HCT116 (cell line): Measurements from ENCODE around the gene MAP3K2.

Experiments
- ATF3 ChIP-seq: IDR thresholded peaks from 2 replicates; pipeline ENCODE4 v1.6.1; 2012
- CEBPB ChIP-seq: IDR thresholded peaks from 2 replicates; pipeline ENCODE4 v1.6.1; 2012; ENCODE audit warnings: low read depth
- CTCF ChIP-seq, 3 experiments: fragments of 200-600 bp in 1 of 3; sonication (generic) in 1 of 3; IDR thresholded peaks in 2 of 3; conservative IDR thresholded peaks in 1 of 3; 2 replicates each; pipeline ENCODE4 v1.5.1; 2012 to 2017; ENCODE audit warnings: low read depth in 2 of 3, low read length in 2 of 3, antibody characterized with exemption in 1 of 3, borderline replicate concordance in 1 of 3, control low read depth in 1 of 3, mild to moderate bottlenecking in 1 of 3, mixed read lengths in 1 of 3, mixed run types in 1 of 3, moderate library complexity in 1 of 3; ENCODE audit not compliant: insufficient read depth in 1 of 3
- EZH2 ChIP-seq: fragments of 200-600 bp; sonication (generic); IDR thresholded peaks from 2 replicates; pipeline ENCODE4 v1.6.1; 2017; ENCODE audit warnings: antibody characterized with exemption, mixed run types
- EZH2phosphoT487 ChIP-seq: fragments of 200-600 bp; IDR thresholded peaks from 2 replicates; pipeline ENCODE4 v1.6.1; 2018; ENCODE audit warnings: antibody characterized with exemption, borderline replicate concordance
- POLR2A ChIP-seq: IDR thresholded peaks from 2 replicates; pipeline ENCODE4 v1.7.0; 2011; ENCODE audit warnings: borderline replicate concordance; ENCODE audit not compliant: insufficient read depth, insufficient read length; ENCODE audit errors: extremely low read depth
- POLR2AphosphoS5 ChIP-seq: IDR thresholded peaks from 2 replicates; pipeline ENCODE4 v1.6.1; 2011; ENCODE audit warnings: mild to moderate bottlenecking, low read depth, low read length, moderate library complexity
- REST ChIP-seq: IDR thresholded peaks from 2 replicates; pipeline ENCODE4 v1.6.1; 2012; ENCODE audit warnings: low read depth
- SP1 ChIP-seq: IDR thresholded peaks from 2 replicates; pipeline ENCODE4 v1.6.1; 2012; ENCODE audit warnings: low read depth
- ZBTB33 ChIP-seq: IDR thresholded peaks from 2 replicates; pipeline ENCODE4 v1.6.1; 2011; ENCODE audit warnings: mild to moderate bottlenecking, low read length, moderate library complexity; ENCODE audit not compliant: insufficient replicate concordance; ENCODE audit errors: extremely low read depth
- ZNF274 ChIP-seq: fragments of 200-500 bp; sonication (Bioruptor generic); IDR thresholded peaks from 2 replicates; pipeline ENCODE4 v1.6.1; 2014; ENCODE audit warnings: mild to moderate bottlenecking, low read depth, low read length, inconsistent platforms

GRCh38 chr2:127310980-127311379, 76.8 kb downstream of the MAP3K2 start:
- TF ChIP-seq CTCF (IDR thresholded peaks at IDR 0.05 in 2 of 3, conservative IDR thresholded peaks at IDR 0.05 in 1 of 3; ENCODE audit: borderline replicate concordance in 1 of 3, insufficient read depth in 1 of 3, low read depth in 2 of 3, low read length in 2 of 3) (no peak), EZH2phosphoT487 (no peak), SP1 (no peak), ZBTB33 (no peak), POLR2A (no peak), EZH2 (no peak), POLR2AphosphoS5 (no peak), CEBPB (no peak), ATF3 (no peak), ZNF274 (no peak), REST (no peak)
